NK-92 (cell line): Measurements from ENCODE around the gene TAGLN.
"Not testable (repeated sequence)": the region's sequence is repeated elsewhere in the genome, so short reads cannot be mapped to it uniquely, and the experiment has no call there.

ENCODE experiments used
- DNase-seq: peaks from one replicate; lab custom pipeline; 2025; ENCODE audit not compliant: unreplicated experiment; lab: John Stamatoyannopoulos, UW

Gene TAGLN

DNA sequence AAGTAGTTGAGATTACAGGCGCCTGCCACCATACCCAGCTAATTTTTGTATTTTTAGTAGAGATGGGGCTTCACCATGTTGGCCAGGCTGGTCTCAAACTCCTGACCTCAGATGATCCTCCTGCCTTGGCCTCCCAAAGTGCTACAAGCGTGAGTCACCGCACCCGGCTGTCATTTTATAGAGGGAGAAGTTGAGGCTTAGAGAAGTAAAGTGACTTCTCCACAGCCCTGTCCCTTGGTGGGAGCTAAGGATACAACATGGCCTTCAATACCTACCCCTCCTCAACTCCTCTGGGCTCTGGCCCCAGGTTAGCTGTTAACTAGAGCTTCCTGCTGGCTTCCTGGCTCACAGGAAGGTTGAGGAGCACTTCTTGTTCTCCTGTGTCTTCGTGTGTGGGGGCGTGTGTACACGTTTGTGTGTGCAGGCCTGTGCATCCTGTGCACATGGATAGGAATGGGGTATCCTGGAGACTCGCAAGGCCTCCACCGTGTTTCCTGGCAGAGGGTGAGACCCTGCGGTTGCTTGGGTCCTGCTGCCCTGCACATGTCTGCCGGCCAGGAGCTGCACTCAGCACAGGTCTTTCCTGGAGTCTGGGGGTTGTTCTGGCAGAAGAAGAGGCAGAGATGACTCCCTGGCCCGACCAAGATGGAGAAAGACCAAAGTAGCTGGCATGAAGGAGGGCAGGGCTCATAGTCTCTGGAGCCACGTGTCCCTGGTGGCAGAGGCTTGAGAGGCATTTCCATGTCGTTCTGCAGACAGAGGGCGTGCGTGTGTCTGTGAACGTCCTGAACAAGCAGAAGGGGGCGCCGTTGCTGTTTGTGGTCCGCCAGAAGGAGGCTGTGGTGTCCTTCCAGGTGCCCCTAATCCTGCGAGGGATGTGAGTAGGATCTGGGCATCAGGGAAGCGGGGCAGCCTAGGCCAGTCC lies 18.2 kb upstream of the TAGLN start:
- no peak for DNase-seq

DNA sequence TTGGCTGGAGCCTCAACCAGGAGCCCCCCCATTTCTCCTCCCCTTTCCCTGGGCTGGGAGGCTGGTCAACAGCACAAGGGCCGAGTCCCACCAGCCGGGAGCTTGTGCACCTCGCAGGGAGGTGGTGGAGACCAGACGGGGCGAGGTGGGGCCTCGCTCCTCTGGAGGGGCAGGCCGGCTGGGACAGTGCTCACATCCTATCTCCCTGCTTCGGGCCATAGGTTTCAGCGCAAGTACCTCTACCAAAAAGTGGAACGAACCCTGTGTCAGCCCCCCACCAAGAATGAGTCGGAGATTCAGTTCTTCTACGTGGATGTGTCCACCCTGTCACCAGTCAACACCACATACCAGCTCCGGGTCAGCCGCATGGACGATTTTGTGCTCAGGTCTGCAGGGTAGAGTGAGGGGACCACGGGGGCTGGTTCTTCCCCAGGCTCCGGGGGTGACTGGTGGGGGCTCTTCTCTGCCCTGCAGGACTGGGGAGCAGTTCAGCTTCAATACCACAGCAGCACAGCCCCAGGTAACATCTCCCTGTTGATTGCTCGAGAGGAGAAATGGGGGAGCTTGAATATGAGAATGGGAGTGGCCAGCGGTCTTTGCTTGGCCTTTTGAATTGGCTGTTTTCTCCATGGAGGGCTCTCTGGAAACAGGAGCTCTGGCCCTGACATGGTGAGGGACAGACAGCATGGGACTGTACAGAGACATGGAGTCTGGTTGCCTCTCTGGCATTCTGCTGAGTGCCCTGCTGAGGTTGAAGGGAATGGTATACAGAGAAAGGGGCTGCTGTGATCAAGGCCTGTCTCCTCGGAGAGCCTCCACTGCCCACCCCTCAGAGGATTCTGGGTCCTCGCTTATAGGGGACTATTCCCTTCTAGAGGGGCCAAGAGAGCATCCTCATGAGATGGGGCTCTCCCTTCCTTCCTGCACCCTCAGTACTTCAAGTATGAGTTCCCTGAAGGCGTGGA lies 17.3 kb upstream of the TAGLN start:
- no peak for DNase-seq

DNA sequence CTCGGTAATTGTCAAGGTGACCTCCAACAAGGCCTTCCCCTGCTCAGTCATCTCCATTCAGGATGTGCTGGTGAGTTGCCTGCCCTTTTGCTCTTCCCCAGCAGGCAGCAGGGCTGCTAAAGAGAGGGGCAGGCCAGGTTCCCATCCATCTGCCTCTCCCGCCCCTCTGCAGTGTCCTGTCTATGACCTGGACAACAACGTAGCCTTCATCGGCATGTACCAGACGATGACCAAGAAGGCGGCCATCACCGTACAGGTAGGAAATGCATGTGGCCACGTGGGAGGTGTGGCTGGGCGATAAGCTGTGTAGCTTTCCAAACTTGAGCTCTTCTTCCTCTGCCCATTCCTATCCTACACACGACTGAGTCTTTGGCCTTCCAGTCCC lies 16.6 kb upstream of the TAGLN start:
- no peak for DNase-seq

DNA sequence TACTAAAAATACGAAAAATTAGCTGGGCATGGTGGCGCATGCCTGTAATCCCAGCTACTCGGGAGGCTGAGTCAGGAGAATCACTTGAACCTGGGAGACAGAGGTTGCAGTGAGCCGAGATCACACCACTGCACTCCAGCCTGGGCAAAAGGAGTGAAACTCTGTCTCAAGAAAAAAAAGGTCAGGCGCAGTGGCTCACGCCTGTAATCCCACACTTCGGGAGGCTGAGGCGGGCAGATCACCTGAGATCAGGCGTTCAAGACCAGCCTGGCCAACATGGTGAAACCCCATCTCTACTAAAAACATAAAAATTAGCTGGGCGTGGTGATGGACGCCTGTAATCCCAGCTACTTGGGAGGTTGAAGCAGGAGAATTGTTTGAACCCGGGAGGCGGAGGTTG lies 16.0 kb upstream of the TAGLN start:
- DNase-seq: not testable (repeated sequence)

DNA sequence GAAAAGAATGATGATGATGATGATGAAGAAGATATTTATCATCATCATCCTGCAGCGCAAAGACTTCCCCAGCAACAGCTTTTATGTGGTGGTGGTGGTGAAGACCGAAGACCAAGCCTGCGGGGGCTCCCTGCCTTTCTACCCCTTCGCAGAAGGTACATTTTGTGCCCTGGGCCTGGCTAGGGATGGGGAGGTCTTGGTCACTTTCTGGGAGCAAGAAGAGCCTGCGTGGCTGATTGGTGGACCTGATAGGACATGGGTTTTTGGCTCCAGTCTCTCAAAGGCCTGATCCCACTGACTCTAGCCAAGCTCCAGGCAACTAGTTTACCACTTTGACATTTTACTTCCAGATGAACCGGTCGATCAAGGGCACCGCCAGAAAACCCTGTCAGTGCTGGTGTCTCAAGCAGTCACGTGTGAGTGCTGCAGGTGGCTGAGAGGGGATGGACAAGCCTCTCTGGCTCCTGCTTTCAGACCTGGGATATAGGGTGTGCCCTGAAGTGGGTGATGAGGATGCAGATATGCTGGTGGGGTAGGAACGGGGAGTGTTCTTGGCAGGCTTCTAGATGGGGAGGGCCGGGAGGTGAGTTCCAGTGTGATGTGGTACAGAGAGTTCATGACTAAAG lies 15.3 kb upstream of the TAGLN start:
- DNase-seq: no peak

DNA sequence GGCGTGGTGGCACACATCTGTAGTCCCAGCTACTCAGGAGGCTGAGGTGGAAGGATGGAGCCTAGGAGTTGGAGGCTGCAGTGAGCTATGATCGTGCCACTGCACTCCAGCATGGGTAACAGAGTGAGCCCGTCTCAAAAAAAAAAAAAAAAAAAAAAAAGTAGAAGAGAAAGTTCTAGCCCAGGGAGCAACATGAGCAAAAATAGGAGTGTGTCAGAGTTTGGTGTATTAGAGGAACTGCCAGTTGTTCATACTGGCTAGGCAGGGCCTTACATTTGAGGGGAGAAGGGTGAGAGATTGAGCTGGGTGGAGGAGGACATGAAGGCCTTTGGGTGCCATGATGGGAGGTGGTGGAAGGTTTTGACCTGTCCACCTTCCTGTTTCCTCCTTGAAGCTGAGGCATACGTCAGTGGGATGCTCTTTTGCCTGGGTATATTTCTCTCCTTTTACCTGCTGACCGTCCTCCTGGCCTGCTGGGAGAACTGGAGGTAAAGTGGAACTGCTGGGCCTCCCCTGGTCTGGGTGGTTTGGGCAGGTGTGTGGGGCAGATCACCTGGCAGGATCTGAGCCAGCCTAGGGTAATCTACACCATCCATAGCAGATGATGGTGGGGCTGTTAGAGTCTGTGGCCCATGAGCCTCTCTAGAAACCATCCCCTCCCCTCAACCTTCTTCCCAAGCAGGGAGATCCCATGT lies 13.3 kb upstream of the TAGLN start:
- no peak for DNase-seq

DNA sequence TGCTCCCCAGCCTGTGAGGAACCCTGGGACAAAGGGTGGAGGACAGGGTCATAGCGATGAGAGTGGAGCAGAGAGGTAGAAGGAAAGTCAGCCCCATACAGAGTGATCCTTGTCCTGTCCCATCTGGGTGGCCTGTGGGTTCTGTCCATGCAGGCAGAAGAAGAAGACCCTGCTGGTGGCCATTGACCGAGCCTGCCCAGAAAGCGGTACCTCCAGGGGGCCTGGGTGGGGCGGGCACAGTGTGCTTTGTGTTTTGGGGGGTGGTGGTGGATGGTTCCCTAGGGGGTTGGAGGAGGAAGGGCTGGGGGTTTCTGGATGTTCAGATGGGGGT lies 12.8 kb upstream of the TAGLN start:
- no peak for DNase-seq

DNA sequence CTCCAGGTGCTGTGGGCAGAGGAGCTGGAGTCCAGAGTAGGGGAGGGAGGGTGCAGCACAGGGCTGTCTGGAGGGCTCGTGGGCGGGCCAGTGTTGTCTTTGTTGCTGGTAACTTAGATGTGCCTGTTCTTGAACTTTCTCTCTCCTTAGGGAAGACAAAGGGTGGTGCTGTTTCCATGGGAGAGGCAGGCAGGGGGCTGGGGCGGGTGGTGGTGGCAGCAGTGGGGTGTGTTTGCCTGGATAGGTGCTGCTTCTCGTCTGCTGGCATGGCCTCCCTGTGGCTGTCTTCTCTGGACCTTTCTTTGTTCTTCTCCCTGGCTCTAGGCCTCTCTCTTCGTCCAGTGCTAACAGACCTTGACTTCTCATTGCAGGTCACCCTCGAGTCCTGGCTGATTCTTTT lies 12.2 kb upstream of the TAGLN start:
- DNase-seq: no peak

DNA sequence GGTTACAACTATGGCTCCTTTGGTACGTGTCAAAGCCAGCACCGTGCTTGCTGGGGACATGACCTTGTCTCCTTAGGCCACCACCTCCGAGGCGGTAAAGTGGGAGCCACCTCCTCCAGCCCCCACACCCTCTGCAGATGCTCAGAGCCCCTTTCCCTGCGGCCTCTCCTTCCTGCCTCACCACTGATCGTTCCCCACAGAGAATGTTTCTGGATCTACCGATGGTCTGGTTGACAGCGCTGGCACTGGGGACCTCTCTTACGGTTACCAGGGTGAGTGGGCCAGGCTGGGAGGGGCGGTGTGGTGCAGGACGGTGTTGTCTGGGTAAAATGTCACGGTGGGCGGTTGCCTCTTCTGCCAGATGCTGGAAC lies 11.8 kb upstream of the TAGLN start:
- no peak for DNase-seq

DNA sequence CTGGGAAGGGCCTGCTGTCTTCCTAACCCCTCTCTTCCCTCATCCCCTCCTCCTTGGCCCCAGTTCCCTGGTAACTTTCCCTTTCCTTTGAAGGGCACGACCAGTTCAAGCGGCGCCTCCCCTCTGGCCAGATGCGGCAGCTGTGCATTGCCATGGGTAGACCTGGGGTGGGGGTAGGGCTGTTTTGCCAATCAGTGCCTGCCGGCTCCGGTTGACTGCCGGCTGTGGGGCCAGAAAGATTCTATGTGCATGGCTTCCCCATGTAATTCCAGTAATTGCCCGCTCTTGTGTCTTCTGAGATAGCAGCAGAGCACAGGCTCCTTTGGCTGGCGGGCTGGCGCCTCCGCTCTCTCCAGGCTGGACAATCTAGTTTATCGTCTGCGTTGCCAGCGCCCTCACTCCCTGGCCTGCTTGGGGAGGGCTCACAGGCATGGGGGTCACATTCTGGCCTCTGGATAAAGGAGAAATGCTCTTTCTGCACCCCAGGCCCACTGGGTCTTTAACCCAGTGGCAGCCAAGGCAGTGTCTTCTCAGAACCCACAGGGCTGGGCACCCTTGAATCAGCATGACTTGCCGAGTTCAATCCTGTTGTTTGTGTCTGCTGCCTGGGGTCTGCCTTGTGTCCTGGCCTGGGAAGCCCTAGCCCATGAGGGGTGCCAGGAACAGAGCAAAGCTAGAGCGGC lies 11.2 kb upstream of the TAGLN start:
- DNase-seq: no peak

DNA sequence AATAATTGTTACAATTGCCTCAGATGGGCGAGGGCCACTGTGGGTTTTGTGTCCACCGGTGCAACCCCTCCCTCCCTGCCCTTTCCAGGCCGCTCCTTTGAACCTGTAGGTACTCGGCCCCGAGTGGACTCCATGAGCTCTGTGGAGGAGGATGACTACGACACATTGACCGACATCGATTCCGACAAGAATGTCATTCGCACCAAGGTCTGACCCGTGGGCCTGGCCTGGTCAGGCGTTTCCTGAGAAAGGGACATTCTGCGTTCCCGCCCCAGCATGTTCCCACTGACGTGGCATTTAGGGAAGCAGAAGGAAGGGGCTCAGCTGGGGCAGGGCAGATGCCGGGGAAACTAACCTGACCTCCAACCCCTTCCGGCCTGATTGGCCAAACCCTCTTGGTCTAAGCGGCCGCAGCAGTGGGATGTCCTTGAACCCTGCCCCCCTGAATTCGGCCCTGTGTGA lies 10.5 kb upstream of the TAGLN start:
- DNase-seq: no peak

DNA sequence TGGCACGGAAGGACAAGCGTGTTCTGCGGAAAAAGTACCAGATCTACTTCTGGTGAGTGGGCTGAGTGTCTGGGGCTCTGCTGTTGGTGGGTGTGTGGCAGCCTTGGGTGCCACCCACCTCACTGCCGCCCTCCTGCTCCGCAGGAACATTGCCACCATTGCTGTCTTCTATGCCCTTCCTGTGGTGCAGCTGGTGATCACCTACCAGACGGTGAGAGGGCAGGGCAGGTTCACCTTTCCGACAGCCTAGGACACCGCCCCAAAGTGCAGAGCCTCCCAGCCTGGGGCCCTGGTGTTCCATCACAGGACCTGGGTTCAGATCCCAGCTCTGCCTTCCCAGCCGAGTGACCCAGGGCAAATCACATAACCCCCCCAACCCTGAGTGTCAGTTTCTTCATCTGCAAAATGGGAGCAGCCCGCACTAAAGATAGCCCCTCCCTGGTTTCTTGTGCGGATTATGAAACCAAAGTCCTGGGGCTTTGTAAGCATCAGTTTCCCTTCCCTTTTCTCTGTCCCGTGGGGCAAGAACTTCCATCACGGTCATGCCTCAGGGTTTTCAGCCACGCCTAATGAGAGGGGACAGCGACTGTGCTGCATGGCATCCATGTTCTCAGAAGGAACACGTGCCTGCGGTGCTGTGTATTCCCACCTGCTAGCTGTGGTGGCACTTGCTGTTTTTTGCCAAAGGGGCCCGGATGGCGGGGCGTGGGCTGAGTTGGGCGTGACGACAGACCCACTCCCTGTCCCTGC lies 9.8 kb upstream of the TAGLN start:
- no peak for DNase-seq

DNA sequence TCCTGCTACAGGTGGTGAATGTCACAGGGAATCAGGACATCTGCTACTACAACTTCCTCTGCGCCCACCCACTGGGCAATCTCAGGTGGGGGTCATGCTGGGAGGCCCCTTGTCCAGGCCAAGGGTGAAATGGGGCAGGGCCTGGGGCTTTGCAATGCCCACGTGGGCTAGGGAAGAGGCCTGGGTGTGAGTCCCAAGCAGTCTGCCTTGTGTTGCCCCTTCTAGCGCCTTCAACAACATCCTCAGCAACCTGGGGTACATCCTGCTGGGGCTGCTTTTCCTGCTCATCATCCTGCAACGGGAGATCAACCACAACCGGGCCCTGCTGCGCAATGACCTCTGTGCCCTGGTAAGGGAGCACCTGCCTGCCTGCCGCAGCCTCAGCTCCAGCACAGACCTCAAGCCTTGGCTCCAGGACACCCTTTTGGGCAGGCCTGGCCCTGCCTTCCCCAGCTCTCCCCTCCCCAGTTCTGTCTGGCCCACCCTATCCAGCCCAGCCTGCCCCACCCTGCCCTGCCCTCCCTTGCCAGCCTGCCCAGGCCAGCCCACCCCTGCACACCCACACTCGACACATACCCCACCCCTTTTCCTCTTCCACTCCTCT lies 9.1 kb upstream of the TAGLN start:
- no peak for DNase-seq

DNA sequence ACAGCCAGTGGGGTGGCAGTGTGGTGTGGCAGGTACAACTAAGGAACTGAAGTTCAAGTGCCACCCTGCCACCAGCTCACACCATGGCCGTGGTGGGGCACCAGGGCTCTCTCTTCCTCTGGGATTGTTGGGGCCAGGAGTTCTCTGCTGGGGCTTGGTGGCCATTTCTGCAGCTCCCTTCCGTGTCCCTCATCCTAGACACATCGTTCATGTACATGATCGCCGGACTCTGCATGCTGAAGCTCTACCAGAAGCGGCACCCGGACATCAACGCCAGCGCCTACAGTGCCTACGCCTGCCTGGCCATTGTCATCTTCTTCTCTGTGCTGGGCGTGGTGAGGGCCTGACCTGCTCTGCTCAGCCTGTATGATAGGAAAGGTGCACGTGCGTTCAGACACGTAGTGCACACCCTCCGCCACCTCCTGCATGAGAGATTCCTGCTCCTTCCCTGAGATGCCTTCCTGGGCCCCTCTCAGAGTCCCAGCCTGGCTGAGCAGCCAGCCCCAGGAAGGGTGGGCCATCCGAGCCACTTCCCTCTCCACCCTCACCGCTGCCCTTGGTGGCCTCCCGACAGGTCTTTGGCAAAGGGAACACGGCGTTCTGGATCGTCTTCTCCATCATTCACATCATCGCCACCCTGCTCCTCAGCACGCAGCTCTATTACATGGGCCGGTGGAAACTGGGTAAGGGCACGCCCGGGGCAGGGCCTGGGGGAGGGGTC lies 7.3 kb upstream of the TAGLN start:
- no peak for DNase-seq

DNA sequence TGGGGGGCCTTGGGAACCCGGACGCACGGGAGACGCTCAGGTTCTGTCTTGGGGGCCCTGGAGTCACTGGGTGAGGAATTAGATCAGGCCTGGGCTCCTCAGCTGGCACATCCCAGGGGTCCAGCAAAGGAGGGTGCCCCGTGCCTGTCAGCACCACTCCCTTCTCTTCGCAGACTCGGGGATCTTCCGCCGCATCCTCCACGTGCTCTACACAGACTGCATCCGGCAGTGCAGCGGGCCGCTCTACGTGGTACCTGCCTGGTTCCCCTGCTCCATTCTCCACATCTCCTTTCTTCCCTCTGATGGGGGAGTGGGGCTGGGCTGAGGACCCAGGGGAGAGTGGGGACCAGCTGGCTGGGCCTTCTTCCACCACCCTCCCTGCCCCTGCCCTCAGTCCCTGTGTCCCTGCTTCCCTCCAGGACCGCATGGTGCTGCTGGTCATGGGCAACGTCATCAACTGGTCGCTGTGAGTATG lies 6.7 kb upstream of the TAGLN start:
- no peak for DNase-seq

DNA sequence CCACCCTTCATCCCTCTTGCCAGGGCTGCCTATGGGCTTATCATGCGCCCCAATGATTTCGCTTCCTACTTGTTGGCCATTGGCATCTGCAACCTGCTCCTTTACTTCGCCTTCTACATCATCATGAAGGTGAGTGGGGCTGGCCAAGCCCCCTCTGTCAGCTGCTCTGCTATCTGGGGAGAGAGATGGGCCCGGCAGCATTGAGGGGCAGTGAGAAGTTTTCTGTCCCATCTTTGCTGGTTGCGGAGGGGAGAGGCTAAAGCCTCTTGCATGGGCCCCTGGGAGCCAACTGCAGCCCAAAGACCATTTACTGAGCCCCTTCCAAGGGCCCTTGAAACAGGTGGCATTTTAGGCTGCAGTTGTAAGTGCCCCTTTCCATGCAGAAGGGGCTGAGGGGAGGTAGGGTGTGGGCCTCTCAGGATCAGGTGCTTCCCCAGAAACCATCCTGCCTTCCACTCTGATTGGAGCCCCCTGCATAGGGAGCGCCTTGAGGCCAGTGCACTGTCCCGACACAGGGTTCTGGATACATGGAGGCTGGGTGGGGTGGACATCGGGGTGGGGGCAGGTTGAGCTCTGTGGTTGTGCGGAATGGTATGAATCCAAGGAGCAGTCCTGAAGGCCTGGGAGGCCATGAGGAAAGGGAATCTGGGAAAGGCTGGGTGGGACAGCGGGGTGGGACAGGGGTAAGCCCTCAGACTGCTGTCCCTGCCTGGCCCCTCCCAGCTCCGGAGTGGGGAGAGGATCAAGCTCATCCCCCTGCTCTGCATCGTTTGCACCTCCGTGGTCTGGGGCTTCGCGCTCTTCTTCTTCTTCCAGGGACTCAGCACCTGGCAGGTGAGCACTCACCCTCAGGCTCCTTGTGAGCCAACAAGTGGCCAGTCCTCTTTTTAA lies 5.8 kb upstream of the TAGLN start:
- no peak for DNase-seq

DNA sequence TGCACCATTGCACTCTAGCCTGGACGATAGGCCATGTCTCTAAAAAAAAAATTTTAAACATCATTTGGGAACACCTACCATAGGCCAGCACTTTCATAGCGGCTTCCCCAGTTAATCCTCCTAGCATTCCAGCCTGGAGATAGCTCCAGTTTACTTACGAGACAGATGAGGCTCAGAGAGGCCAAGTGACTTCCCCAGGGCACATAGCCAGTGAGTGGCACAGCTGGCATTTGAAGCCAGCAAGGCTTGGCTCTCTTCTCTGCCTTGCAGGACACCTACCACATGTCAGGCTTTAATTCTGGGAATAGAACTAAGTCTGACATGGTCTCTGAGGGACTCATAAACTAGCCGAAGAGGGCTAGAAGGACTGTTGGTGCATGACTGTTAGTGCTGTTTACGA lies 4.9 kb upstream of the TAGLN start:
- DNase-seq: no peak

DNA sequence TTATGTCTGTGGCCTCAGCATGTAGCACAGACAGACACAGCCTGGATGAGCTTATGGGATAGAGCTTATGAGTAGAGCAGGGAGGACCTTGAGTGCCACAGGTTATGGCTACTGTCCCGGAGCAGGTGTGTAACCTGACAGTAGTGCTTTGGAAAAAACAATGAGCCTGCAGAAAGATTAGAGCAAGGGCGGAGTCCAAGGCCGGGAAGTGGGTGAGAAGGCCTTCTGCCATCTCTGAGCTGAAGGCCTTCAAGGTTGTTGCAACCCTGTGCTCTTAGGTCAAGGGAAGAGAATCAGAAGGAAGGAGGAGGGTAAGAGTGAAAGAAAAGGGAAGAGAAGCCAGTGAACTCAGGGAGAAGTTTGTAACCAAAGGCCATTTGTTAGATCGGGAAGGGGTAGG lies 3.9 kb upstream of the TAGLN start:
- no peak for DNase-seq
